ENCODE data around the gene CHD9NB. TPM values are rescaled to one million over a fixed set of nuclear protein-coding genes. Genes with fewer than 3 reads are reported as not detected.
"Not testable (repeated sequence)": the region's sequence is repeated elsewhere in the genome, so short reads cannot be mapped to it uniquely, and the experiment has no call there.

Gene CHD9NB
- total RNA-seq, 4 donors from 2014 or later, result 2.4 to 6.9 (median 3.2) TPM; not detected in 1

GRCh38 chr16:53042235-53042701, 10.4 kb downstream of the CHD9NB start:
- no peak for TF ChIP-seq CTCF (IDR thresholded peaks at IDR 0.05)
- no peak for TF ChIP-seq POLR2A (IDR thresholded peaks at IDR 0.05)
- no peaks in the 10 kb centered on the region for H3K27me3 ChIP-seq
- H3K27ac ChIP-seq, result no peak overlapping the region
- DNase-seq, result no peak
- H3K9me3 ChIP-seq, result no peaks in the 10 kb centered on the region
- peaks cover 0 to 29% (median 0%) of the 10 kb centered on the region in 4 donors for H3K4me1 ChIP-seq
- no peak overlapping the region for H3K4me3 ChIP-seq
- H3K36me3 ChIP-seq, result no peaks in the 10 kb centered on the region

DNA sequence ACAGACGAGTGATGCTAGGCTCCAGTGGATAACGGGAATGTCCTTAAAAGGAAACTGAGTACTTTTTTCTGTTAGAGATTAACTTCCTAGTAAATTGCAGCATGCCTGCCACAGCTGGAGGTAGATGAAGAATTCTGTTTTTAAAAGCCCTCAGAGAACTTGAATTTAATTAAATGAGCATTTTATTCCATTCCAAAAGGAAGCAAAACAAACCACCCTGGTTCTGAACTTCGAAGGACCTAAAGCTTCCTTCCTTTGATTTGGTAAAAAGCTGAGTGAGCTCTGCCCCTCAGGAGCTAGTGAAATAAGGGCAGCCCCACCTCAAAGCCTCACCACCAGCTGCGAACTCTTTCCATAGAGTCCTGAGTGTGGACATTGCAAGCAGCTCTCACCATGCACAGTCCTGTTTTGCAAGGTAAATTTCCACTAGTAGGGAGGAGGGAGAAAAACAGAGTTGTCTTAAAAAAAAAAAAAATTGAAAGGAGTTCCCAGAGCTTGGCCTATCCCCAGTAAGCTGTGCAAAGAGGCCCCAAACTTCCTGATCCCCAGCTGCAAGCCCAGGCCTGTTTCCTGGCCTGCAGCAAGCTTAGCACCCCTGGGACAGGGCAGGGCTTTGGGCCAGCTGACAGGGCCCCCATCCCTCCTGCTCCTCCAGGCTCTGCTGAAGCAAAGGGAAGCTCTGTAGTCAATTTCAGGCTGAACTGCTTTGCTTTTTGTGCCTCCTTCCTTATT, 11.2 kb downstream of the CHD9NB start:
- Histone ChIP-seq H3K27ac (no peak overlapping the region), H3K36me3 (no peaks in the 10 kb centered on the region), H3K27me3 (no peaks in the 10 kb centered on the region), H3K4me1 (peaks cover 0 to 29% (median 0%) of the 10 kb centered on the region in 4 donors), H3K9me3 (no peaks in the 10 kb centered on the region), H3K4me3 (no peak overlapping the region)
- no peak for TF ChIP-seq CTCF (IDR thresholded peaks at IDR 0.05)
- DNase-seq, result no peak

- TF ChIP-seq POLR2A (IDR thresholded peaks at IDR 0.05) (no peak), CTCF (IDR thresholded peaks at IDR 0.05) (no peak)
- DNase-seq, result no peak
- Histone ChIP-seq H3K27me3 (no peaks in the 10 kb centered on the region), H3K27ac (no peak overlapping the region), H3K9me3 (no peaks in the 10 kb centered on the region), H3K4me3 (no peak overlapping the region), H3K4me1 (peaks cover 0 to 29% (median 0%) of the 10 kb centered on the region in 4 donors), H3K36me3 (no peaks in the 10 kb centered on the region)
Observed at GRCh38 chr16:53040788-53041187, 11.9 kb downstream of the CHD9NB start.

GRCh38 chr16:53036711-53037110, 16.0 kb downstream of the CHD9NB start:
- not testable (repeated sequence) for H3K36me3 ChIP-seq, DNase-seq, H3K4me1 ChIP-seq, H3K27ac ChIP-seq, H3K27me3 ChIP-seq, H3K9me3 ChIP-seq, H3K4me3 ChIP-seq

GRCh38 chr16:53036066-53036465, 16.6 kb downstream of the CHD9NB start:
- Histone ChIP-seq H3K4me3 (no peak overlapping the region), H3K4me1 (no peaks in the 10 kb centered on the region), H3K27me3 (no peaks in the 10 kb centered on the region), H3K9me3 (no peaks in the 10 kb centered on the region), H3K27ac (no peak overlapping the region), H3K36me3 (no peaks in the 10 kb centered on the region)
- TF ChIP-seq POLR2A (IDR thresholded peaks at IDR 0.05), result no peak
- TF ChIP-seq CTCF (IDR thresholded peaks at IDR 0.05), result no peak
- DNase-seq, result no peak

DNA sequence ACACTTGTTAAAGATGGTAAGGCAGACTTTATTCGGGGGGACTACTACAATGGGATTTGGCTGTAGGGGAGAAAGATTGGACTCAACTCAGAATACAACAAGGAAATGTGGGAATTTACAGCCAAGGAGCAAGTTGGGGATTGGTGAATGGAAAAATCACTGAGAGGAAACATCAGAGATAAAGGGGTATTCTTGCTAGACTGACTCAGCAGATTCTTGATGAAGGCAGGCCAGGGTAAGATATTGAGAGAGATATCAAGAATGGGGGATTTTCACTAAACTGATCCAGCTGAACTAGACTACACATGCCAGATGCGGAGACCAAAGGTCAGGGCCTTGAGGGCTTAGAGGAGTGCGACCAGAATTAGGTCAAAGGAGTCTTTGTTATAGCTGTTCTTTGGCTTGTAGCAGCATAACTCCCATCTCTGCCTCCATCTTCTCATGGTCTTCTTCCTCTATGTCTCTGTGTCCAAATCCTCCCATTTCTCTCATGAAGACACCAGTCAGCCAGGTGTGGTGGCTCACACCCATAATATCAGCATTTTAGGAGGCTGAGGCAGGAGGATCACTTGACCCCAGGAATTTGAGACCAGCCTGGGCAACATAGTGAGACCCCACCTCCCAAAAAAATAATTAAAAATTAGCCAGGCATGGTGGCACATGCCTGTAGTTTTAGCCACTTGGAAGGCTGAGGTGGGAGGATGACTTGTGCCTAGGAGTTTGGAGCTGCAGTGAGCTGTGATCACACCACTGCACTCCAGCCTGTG, 17.3 kb downstream of the CHD9NB start:
- TF ChIP-seq CTCF (IDR thresholded peaks at IDR 0.05) (no peak), POLR2A (IDR thresholded peaks at IDR 0.05) (no peak)
- no peaks in the 10 kb centered on the region for H3K4me1 ChIP-seq
- H3K36me3 ChIP-seq, result no peaks in the 10 kb centered on the region
- no peak overlapping the region for H3K4me3 ChIP-seq
- H3K27ac ChIP-seq, result no peak overlapping the region
- no peak for DNase-seq
- no peaks in the 10 kb centered on the region for H3K9me3 ChIP-seq
- no peaks in the 10 kb centered on the region for H3K27me3 ChIP-seq
